Naive B cell (primary cell): ENCODE measurements around the gene CCDC24. TPM values are rescaled to one million over a fixed set of nuclear protein-coding genes. Genes with fewer than 3 reads are reported as not detected.
A peak's percentile ranks its signal among the peaks of the same experiment; 100 is the strongest.

ENCODE experiments used
- ATAC-seq, 2 donors: fragments of 150-1000 bp; cut with Tn5 transposase; 2 replicates each; pipeline ENCODE4 v1.10.0; 2021; ENCODE audit warnings: low read depth in 2 of 2, mild to moderate bottlenecking in 2 of 2, moderate library complexity in 2 of 2
- DNase-seq: peaks from one replicate; pipeline ENCODE4 v3.0.0; 2022
- H3K27ac Mint-ChIP-seq, 6 donors: one replicate each; pipeline ENCODE4 v1.8.0; 2020 to 2022; ENCODE audit warnings: mild to moderate bottlenecking in 6 of 6, mixed read lengths in 6 of 6, moderate library complexity in 5 of 6, inconsistent platforms in 2 of 6
- H3K27me3 Mint-ChIP-seq, 3 donors: one replicate each; pipeline ENCODE4 v1.8.0; 2021 to 2022; ENCODE audit warnings: mixed read lengths in 3 of 3, mild to moderate bottlenecking in 1 of 3
- H3K36me3 Mint-ChIP-seq, 2 donors: one replicate each; pipeline ENCODE4 v1.8.0; 2020 to 2022; ENCODE audit warnings: mixed read lengths in 2 of 2, inconsistent platforms in 1 of 2, mild to moderate bottlenecking in 1 of 2
- H3K4me1 Mint-ChIP-seq, 3 donors: one replicate each; pipeline ENCODE4 v1.8.0; 2020 to 2022; ENCODE audit warnings: mixed read lengths in 3 of 3, inconsistent platforms in 1 of 3, mild to moderate bottlenecking in 1 of 3, moderate library complexity in 1 of 3
- H3K4me3 Mint-ChIP-seq, 8 donors: one replicate each; pipeline ENCODE4 v1.8.0; 2020 to 2022; ENCODE audit warnings: mild to moderate bottlenecking in 8 of 8, mixed read lengths in 8 of 8, moderate library complexity in 8 of 8, inconsistent platforms in 2 of 8
- H3K9me3 Mint-ChIP-seq, 7 donors: one replicate each; pipeline ENCODE4 v1.8.0; 2020 to 2022; ENCODE audit warnings: mixed read lengths in 7 of 7, mild to moderate bottlenecking in 5 of 7, inconsistent platforms in 2 of 7, moderate library complexity in 1 of 7
- polyA plus RNA-seq, 6 donors: library from polyadenylated mRNA; unstranded; fragments of 300-500 nt; fragmentation: Illumina TruSeq; gene quantifications; one replicate each; pipeline ENCODE4 v1.2.3, GENCODE V29; 2021; ENCODE audit warnings: low read depth in 6 of 6

Gene CCDC24
- polyA plus RNA-seq, 6 donors from 2014 or later: 0.89 to 4.0 (median 2.0) TPM

- Mint-ChIP-seq H3K4me1 (peaks cover 2 to 26% (median 7%) of the 10 kb centered on the region in 3 donors), H3K27me3 (no peaks in the 10 kb centered on the region), H3K4me3 (no peak overlapping the region), H3K9me3 (no peaks in the 10 kb centered on the region), H3K36me3 (peaks cover 0 to 28% of the 10 kb centered on the region in 2 donors), H3K27ac (peak overlapping the region in 1 of 6 donors; percentile 69)
- DNase-seq: no peak
- ATAC-seq: no peak
These were observed 37.4 kb upstream of the CCDC24 start for GRCh38 chr1:43954036-43954435.

- Mint-ChIP-seq H3K27me3 (no peaks in the 10 kb centered on the region), H3K4me1 (peaks cover 0 to 14% (median 0%) of the 10 kb centered on the region in 3 donors), H3K36me3 (peaks cover 0 to 22% of the 10 kb centered on the region in 2 donors), H3K9me3 (no peaks in the 10 kb centered on the region), H3K27ac (no peak overlapping the region), H3K4me3 (no peak overlapping the region)
- no peak for DNase-seq
- ATAC-seq: no peak
These were observed 35.2 kb upstream of the CCDC24 start for GRCh38 chr1:43956234-43956633.

DNA sequence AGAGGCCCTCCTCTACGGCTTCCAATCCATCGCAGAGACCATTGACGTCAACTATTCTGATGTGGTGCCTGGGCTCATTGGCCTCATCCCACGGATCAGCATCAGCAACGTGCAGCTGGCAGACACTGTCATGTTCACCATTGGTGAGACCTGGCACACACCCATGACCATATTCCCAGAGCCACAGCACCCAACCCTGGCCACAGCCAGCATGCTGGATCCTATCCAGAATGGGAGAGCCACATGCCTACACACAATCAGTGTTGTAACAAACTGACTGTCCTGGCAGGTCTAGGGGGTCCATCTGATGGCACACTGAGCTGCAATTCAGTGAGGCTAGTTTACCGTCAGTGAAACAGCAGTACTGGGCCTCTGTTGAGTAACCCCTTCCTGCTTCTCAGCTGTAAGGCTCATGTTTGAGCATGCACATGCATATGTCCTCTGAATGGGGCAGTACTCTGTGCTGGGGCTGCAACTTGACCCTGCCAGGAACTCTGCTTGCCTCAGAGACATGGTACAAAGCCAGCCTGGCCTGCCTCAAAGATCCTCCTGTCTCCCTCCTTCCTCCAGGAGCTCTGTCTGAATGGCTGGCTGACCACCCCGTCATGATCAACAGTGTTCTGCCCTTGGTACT is 33.9 kb upstream of the CCDC24 start:
- Mint-ChIP-seq H3K27me3 (no peaks in the 10 kb centered on the region), H3K4me1 (peaks cover 0 to 9% (median 0%) of the 10 kb centered on the region in 3 donors), H3K9me3 (no peaks in the 10 kb centered on the region), H3K27ac (no peak overlapping the region), H3K4me3 (no peak overlapping the region), H3K36me3 (peaks cover 0 to 27% of the 10 kb centered on the region in 2 donors)
- no peak for ATAC-seq
- DNase-seq: no peak

DNA sequence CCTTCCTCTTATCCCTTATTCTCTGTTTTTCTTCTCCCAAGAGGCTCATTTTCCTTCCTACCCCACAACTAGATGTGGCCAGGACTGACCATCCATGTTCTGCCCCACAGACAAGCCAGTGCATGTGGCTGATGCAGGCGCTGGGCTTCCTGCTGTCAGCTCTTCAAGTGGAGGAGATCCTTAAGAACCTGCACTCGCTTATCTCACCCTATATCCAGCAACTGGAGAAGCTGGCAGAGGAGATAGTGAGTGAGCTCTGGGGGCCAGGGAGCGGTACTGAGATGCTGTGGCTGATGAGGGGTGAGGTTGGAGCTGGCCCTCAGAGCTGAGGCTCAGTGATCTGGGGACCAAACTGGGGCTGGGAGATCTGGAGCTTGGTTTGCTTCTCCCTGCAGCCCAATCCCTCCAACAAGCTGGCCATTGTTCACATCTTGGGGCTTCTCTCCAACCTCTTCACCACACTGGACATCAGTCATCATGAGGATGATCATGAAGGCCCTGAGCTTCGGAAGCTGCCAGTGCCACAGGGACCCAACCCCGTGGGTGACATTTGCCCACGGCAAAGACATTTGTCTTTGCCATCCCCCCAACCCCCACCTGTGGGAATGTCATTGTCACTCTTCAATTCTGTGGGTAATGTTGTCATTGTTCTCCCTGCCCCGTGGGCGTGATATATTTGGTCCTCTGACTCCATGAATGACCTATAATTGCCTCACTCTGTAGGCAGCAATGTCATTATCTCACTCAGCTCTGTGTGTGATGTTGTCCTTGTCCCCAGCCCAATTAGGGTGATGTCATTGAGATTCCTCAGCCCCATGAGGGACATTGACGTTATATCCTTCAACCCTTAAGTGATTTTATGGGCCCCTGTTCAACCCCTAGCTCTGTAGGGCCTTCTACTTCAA is 32.8 kb upstream of the CCDC24 start:
- H3K27me3 Mint-ChIP-seq: no peaks in the 10 kb centered on the region
- ATAC-seq (no peak), DNase-seq (no peak)
- H3K27ac Mint-ChIP-seq: peak overlapping the region in 1 of 6 donors; percentile 22
- H3K9me3 Mint-ChIP-seq: no peaks in the 10 kb centered on the region
- no peak overlapping the region for H3K4me3 Mint-ChIP-seq
- peaks cover 0 to 9% (median 0%) of the 10 kb centered on the region in 3 donors for H3K4me1 Mint-ChIP-seq
- peaks cover 0 to 30% of the 10 kb centered on the region in 2 donors for H3K36me3 Mint-ChIP-seq

DNA sequence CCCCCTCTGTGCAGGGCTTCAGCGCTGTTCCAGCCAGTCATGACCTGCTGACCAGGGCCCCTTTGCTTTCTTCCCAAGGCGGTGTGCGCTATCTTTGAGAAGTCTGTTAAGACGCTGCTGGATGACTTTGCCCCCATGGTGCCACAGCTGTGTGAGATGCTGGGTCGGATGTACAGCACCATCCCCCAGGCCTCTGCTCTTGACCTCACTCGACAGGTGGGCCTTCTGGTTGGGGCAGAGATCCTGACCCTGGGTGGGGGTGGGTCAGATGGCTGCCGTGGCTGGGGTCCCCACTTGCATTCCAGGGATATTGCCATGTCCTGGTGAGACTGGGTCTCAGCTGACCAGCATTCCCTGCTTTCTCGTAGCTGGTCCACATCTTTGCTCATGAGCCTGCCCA is 30.6 kb upstream of the CCDC24 start:
- Mint-ChIP-seq H3K27me3 (no peaks in the 10 kb centered on the region), H3K27ac (no peak overlapping the region), H3K9me3 (no peaks in the 10 kb centered on the region), H3K4me3 (no peak overlapping the region), H3K36me3 (peaks cover 0 to 30% of the 10 kb centered on the region in 2 donors), H3K4me1 (no peaks in the 10 kb centered on the region)
- no peak for DNase-seq
- no peak for ATAC-seq

DNA sequence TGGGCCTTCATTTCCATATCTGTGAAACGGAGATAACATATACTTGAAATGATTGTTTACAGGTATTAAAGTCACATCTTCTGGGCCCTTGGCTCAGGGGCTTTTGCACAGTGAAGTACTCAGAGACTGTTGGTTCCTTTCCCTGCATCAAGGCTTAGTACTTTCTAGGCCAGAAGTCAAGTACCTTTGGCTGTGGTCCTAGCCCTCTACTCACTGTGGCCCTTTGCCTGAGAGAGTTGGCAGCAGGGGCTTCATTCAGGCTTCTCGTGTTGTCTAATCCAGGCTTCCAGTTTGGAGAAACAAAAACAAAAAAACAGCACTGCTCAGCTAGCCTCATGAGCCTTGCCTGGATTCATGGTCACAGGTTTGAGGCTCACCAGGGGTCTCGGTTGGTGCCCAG is 29.7 kb upstream of the CCDC24 start:
- no peak overlapping the region for H3K4me3 Mint-ChIP-seq
- no peak for ATAC-seq
- no peaks in the 10 kb centered on the region for H3K4me1 Mint-ChIP-seq
- H3K9me3 Mint-ChIP-seq: no peaks in the 10 kb centered on the region
- H3K27ac Mint-ChIP-seq: no peak overlapping the region
- no peak for DNase-seq
- H3K27me3 Mint-ChIP-seq: no peaks in the 10 kb centered on the region
- H3K36me3 Mint-ChIP-seq: peaks cover 0 to 30% of the 10 kb centered on the region in 2 donors

- ATAC-seq: no peak
- H3K4me1 Mint-ChIP-seq: no peaks in the 10 kb centered on the region
- peaks cover 0 to 27% of the 10 kb centered on the region in 2 donors for H3K36me3 Mint-ChIP-seq
- H3K4me3 Mint-ChIP-seq: no peak overlapping the region
- H3K27ac Mint-ChIP-seq: no peak overlapping the region
- no peaks in the 10 kb centered on the region for H3K9me3 Mint-ChIP-seq
- DNase-seq: no peak
- no peaks in the 10 kb centered on the region for H3K27me3 Mint-ChIP-seq
These were observed 29.1 kb upstream of the CCDC24 start for GRCh38 chr1:43962324-43962723.

DNA sequence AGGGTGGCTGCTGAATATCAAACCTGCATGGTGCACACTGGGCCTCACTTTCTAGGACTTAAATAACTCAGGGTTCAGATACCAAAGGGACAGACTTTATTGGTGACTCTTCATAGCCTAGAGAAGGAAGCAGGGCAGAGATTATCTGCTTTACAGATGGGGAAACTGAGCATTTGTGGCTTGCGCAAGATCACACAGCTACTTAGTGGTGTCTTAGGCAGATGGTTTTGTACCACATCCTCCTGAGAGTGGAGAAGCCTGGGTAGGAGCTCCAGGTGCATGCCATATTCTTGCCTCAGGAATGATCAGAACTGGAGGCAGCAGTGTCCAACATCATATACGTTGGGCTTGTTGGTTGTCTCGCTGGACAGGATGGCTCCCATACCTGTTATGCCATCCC is 28.4 kb upstream of the CCDC24 start:
- Mint-ChIP-seq H3K27ac (no peak overlapping the region), H3K9me3 (no peaks in the 10 kb centered on the region), H3K27me3 (no peaks in the 10 kb centered on the region), H3K4me3 (no peak overlapping the region), H3K4me1 (peaks cover 0 to 3% (median 0%) of the 10 kb centered on the region in 3 donors), H3K36me3 (peaks cover 0 to 22% of the 10 kb centered on the region in 2 donors)
- ATAC-seq: no peak
- DNase-seq: no peak

DNA sequence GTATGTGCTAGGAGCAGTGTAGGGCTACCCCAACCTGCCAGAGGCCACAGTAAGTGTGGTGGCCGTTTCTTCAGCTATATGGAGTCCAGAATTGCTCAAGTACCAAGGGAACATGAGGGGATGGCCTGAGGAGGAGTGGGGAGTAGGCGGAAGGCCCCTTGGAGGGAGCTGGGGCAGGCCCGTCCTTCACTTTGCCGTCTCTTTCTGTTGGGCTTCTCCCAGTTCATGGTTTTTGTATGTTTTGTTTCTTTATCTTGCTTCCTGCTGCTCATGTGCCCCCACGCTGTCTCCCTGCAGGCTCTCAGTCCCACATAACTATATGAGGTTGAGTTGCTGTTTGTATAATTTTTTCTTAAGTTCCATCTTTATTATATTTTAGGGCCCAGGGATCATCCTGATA is 27.5 kb upstream of the CCDC24 start:
- no peak overlapping the region for H3K27ac Mint-ChIP-seq
- DNase-seq (no peak), ATAC-seq (no peak)
- H3K27me3 Mint-ChIP-seq: no peaks in the 10 kb centered on the region
- no peak overlapping the region for H3K4me3 Mint-ChIP-seq
- peaks cover 0 to 4% (median 0%) of the 10 kb centered on the region in 3 donors for H3K4me1 Mint-ChIP-seq
- no peaks in the 10 kb centered on the region for H3K9me3 Mint-ChIP-seq
- peaks cover 0 to 13% of the 10 kb centered on the region in 2 donors for H3K36me3 Mint-ChIP-seq

- ATAC-seq: no peak
- peaks cover 0 to 9% of the 10 kb centered on the region in 2 donors for H3K36me3 Mint-ChIP-seq
These were observed 26.1 kb upstream of the CCDC24 start for GRCh38 chr1:43965316-43965715.

GRCh38 chr1:43968348-43968948 is 23.0 kb upstream of the CCDC24 start:
- Mint-ChIP-seq H3K27me3 (no peaks in the 10 kb centered on the region), H3K36me3 (no peaks in the 10 kb centered on the region), H3K27ac (no peak overlapping the region), H3K4me1 (peaks cover 24 to 29% (median 26%) of the 10 kb centered on the region in 3 donors), H3K4me3 (peak overlapping the region in 2 of 8 donors; percentile 3 to 28), H3K9me3 (no peaks in the 10 kb centered on the region)
- DNase-seq (no peak), ATAC-seq (no peak)

More at GRCh38 chr1:43965316-43965715, 26.1 kb upstream of the CCDC24 start:
- Mint-ChIP-seq H3K9me3 (no peaks in the 10 kb centered on the region), H3K4me3 (no peak overlapping the region), H3K4me1 (peaks cover 11 to 14% (median 13%) of the 10 kb centered on the region in 3 donors), H3K27me3 (no peaks in the 10 kb centered on the region), H3K27ac (no peak overlapping the region)
- no peak for DNase-seq

DNA sequence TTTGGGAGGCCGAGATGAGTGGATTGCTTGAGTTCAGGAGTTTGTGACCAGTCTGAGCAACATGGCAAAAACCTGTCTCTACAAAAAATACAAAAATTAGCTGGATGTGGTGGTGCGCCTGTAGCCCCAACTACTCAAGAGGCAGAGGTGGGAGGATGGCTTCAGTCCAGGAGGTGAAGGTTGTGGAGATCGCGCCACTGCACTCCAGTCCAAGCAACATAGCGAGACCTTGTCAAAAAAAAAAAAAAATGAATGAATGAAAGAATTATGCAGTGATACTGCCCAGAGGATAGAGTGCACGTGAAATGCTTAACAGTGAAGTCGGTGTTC is 22.0 kb upstream of the CCDC24 start:
- ATAC-seq: no peak
- no peaks in the 10 kb centered on the region for H3K27me3 Mint-ChIP-seq
- H3K4me1 Mint-ChIP-seq: peaks cover 32 to 38% (median 35%) of the 10 kb centered on the region in 3 donors
- H3K36me3 Mint-ChIP-seq: no peaks in the 10 kb centered on the region
- H3K4me3 Mint-ChIP-seq: peak overlapping the region; percentile 89 to 98 (median 96)
- H3K9me3 Mint-ChIP-seq: no peaks in the 10 kb centered on the region
- DNase-seq: no peak
- peak overlapping the region in 4 of 6 donors; percentile 4 to 77 (median 58) for H3K27ac Mint-ChIP-seq

DNA sequence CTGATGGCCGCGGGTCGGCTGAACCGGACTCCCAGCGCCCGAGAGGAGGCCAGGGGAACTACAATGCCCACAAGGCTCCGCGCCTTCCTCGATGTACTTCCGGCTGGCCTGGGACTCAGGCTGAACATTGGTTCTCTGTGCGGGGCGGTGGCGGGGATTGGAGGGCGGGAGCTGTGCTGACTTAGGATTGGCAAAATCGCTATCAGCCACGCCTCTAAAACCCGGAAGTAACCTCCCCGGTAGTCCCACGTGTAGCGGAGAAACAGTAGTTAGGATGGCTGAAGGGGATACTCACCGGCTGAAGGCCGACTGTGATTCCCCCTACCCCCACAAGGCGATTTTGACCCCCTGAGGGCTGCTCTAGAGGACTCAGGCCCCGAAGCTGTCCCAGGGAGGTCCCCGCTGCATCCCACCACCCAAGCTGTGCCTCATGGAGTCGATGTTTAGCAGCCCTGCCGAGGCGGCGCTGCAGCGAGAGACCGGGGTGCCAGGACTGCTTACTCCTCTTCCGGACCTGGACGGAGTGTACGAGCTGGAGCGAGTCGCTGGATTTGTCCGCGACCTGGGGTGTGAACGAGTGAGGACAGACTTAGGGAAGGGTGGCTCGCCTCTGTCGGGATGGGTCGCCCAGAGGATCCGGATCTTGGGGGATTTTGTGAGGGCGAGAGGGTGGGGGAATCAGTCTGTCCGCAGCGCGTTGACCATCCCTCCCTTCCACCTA is 21.5 kb upstream of the CCDC24 start, which contains the start of gene DPH2:
TSS of gene DPH2 (plus strand) at position 265 of the 721 bp plus-strand sequence. CDS start at position 431, 166 bp downstream.
- Mint-ChIP-seq H3K27ac (peak within 1 kb of the TSS; percentile 52 to 92 (median 71)), H3K9me3 (no peaks in the 10 kb centered on the region), H3K4me3 (peak within 1 kb of the TSS; percentile 89 to 98 (median 96)), H3K27me3 (no peaks in the 10 kb centered on the region), H3K4me1 (peaks cover 33 to 39% (median 37%) of the 10 kb centered on the region in 3 donors), H3K36me3 (no peaks in the 10 kb centered on the region)
- ATAC-seq: peak; percentile 85 to 86
- DNase-seq: peak; percentile 91
